GM12865 (cell line): ENCODE data around the gene SAMHD1.

Experiments
- DNase-seq: peaks from one replicate; pipeline ENCODE4 v3.0.0; 2010; ENCODE audit warnings: low read depth
- H3K4me3 ChIP-seq: 2 replicates; pipeline ENCODE4 v1.5.1; 2011; ENCODE audit warnings: mild to moderate bottlenecking, low read depth, low read length, control low read depth
- TF ChIP-seq, protein P1 (sequence below): IDR thresholded peaks from 2 replicates; pipeline ENCODE4 v1.5.1; 2011; ENCODE audit warnings: low read length, control low read depth, low read depth, inconsistent platforms; ENCODE audit not compliant: insufficient read depth; ENCODE audit errors: missing control alignments

SAMHD1 gene

GRCh38 chr20:36929691-36930090, 21.8 kb downstream of the SAMHD1 start:
- TF ChIP-seq, protein P1, sequence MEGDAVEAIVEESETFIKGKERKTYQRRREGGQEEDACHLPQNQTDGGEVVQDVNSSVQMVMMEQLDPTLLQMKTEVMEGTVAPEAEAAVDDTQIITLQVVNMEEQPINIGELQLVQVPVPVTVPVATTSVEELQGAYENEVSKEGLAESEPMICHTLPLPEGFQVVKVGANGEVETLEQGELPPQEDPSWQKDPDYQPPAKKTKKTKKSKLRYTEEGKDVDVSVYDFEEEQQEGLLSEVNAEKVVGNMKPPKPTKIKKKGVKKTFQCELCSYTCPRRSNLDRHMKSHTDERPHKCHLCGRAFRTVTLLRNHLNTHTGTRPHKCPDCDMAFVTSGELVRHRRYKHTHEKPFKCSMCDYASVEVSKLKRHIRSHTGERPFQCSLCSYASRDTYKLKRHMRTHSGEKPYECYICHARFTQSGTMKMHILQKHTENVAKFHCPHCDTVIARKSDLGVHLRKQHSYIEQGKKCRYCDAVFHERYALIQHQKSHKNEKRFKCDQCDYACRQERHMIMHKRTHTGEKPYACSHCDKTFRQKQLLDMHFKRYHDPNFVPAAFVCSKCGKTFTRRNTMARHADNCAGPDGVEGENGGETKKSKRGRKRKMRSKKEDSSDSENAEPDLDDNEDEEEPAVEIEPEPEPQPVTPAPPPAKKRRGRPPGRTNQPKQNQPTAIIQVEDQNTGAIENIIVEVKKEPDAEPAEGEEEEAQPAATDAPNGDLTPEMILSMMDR, result no peak

DNA sequence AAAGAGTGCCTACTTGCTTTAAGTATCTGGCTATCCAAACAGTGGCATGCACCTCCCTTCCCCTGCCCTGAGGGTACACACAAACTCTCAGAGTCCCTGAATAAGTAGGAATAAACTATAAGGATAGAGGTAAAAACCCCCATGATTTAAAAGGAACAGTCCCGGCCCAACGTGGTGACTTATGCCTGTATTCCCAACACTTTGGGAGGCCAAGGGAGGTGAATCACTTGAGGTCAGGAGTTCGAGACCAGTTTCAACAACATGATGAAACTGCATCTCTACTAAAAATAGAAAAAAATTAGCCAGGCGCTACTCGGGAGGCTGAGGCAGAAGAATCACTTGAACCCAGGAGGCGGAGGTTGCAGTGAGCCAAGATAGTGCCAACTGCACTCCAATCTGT, 22.2 kb downstream of the SAMHD1 start:
- H3K4me3 ChIP-seq, result no peak overlapping the region
- TF ChIP-seq, protein P1, result no peak
- DNase-seq, result no peak

More at GRCh38 chr20:36929691-36930090, 21.8 kb downstream of the SAMHD1 start:
- no peak overlapping the region for H3K4me3 ChIP-seq
- no peak for DNase-seq

- no peak overlapping the region for H3K4me3 ChIP-seq
- DNase-seq, result no peak
- TF ChIP-seq, protein P1, result no peak
Observed at GRCh38 chr20:36927704-36928103, 23.8 kb downstream of the SAMHD1 start.

DNA sequence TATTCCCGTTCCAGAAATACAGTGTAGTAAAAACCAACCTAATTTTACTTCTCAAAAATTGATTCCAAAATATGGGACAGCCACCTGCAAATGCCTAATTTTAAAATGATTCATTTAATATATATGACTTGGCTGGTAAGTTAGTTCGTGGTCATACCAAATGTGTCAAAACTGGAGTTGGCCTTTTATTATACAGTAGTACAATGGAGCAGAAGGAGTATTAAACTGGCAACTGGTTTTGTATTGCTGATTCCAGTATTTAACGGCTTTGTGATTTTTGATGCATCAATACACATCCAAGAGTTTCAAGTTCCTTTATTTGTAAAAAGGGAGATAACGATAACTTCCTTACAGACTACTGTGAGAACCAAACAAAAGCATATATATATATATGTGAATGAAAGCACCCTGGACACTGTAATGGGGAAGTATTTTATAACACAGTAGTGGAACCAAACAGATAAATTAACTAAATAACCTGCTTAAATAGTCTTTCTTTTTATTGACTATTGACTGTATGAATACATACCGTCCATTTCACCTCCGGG, 24.8 kb downstream of the SAMHD1 start:
- TF ChIP-seq, protein P1, result no peak
- no peak overlapping the region for H3K4me3 ChIP-seq
- DNase-seq, result no peak

- no peak for DNase-seq
- H3K4me3 ChIP-seq, result no peak overlapping the region
- TF ChIP-seq, protein P1, result no peak
Observed at GRCh38 chr20:36925234-36925633, 26.3 kb downstream of the SAMHD1 start.

- TF ChIP-seq, protein P1, result no peak
- DNase-seq, result no peak
- H3K4me3 ChIP-seq, result no peak overlapping the region
Observed at GRCh38 chr20:36924167-36925045, 27.1 kb downstream of the SAMHD1 start.
